Measurements from ENCODE around the gene TMEM198.

DNA sequence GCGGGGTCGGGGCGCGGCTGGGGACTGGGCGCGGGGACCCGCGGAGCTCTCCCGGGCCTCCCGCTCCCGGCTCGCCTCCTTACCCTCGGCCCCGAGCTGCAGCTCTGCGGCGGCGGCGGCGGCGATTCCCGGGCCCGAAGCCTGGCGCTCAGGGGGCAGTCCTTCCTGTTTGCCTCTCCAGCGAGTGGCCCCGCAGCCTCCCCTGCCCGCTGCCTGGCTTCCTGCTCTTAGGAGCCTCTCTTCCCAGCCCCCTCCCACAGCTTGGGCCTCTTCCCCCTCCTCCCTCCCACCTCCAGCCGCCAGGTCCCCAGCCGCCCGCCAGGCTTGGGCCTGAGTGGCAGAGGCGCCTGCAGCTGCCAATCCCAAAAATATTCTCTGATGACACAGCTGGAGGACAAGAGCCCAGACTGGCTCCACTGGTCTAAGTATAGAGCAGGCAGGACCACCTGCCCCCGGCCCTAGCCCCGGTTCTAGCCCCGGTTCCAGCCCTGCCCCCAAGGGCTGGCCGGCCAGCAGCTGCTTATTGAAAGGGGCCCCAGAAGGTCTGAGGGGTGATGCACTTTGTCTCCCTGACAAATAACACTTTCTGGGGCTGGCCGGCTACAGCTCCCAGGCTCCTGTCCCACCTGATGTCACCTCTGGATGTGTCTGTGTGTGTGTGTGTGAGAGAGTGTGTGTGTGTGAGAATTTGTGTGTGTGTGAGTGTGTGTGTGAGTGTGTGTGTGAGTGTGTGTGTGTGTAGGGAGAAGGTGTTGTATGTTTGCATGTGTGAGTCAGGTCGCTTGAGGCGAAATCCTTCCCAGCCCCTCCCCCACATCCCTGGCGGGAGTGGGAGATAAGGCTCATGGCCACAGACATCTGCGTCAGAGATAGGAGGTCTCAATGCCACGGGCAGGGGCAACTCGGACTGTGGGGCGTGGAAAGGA lies 27.7 kb downstream of the TMEM198 start, which contains the start of gene OBSL1:
- TF ChIP-seq, protein P1, sequence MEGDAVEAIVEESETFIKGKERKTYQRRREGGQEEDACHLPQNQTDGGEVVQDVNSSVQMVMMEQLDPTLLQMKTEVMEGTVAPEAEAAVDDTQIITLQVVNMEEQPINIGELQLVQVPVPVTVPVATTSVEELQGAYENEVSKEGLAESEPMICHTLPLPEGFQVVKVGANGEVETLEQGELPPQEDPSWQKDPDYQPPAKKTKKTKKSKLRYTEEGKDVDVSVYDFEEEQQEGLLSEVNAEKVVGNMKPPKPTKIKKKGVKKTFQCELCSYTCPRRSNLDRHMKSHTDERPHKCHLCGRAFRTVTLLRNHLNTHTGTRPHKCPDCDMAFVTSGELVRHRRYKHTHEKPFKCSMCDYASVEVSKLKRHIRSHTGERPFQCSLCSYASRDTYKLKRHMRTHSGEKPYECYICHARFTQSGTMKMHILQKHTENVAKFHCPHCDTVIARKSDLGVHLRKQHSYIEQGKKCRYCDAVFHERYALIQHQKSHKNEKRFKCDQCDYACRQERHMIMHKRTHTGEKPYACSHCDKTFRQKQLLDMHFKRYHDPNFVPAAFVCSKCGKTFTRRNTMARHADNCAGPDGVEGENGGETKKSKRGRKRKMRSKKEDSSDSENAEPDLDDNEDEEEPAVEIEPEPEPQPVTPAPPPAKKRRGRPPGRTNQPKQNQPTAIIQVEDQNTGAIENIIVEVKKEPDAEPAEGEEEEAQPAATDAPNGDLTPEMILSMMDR (IDR thresholded peaks at IDR 0.05) = no peak
- TF ChIP-seq SIN3A (IDR thresholded peaks at IDR 0.05; ENCODE audit: borderline replicate concordance, insufficient read depth, low read depth, low read length) (no peak), POLR2AphosphoS5 (IDR thresholded peaks at IDR 0.05; ENCODE audit: low read depth, low read length) (no peak), REST (IDR thresholded peaks at IDR 0.05; ENCODE audit: insufficient read depth in 1 of 2, low read depth in 2 of 2, low read length in 1 of 2) (no peak)
